Measurements from ENCODE around the gene SLC38A2.

DNA sequence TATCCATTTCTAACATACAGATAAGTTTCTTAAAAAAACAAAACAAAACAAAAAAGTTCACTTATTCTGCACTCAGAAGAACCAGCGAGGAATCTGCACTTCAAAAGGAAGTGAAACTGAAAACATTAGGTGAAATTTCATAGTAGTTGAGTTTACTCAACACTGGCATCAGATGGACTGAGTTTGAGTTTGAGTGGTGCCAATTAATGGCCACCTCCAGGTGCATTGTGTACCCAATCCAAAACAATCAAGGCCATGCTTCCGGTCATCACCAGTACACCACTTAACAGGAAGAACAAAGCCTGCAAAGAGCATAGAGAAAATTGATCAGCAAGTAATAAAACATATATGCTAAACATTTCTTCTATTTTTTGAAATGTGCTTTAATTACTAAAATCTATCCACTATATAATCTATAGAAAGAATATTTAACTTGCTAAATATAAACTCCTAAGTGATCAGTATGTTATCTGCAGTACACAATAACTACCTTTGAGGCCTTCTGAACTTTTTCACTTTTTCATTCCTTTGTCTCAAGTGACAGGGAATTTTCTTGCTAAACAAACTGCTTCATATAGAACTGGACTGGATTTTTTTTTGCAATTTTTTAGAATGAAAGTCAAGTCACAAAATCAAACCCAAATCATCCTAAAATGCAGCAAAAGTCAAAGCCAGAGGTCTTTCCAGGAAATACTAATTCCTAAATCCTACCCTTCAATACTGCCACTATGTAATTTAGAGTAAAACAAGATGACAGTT lies 11.5 kb downstream of the SLC38A2 start:
- no peak for TF ChIP-seq POLR2A (IDR thresholded peaks at IDR 0.05; ENCODE audit: low read length)
- TF ChIP-seq GATA1 (IDR thresholded peaks at IDR 0.05; ENCODE audit: low read depth, low read length): no peak
